Fibroblast of lung (primary cell): Measurements from ENCODE around the gene HIRA. TPM values are rescaled to one million over a fixed set of nuclear protein-coding genes. Genes with fewer than 3 reads are reported as not detected.

Experiments used
- DNase-seq, 2 donors: peaks; one replicate each; pipeline versions ENCODE4 v3.0.0 to v3.0.0-alpha.2; 2010; ENCODE audit warnings: low read depth in 2 of 2
- H2AFZ ChIP-seq: 2 replicates; pipeline ENCODE4 v1.5.1; 2012; ENCODE audit warnings: low read length, control low read depth, inconsistent platforms
- H3K27ac ChIP-seq: 2 replicates; pipeline ENCODE4 v1.5.1; 2011; ENCODE audit warnings: low read length, control low read depth; ENCODE audit not compliant: insufficient read depth
- H3K27me3 ChIP-seq: 2 replicates; pipeline ENCODE4 v1.5.1; 2011; ENCODE audit warnings: mild to moderate bottlenecking, low read length; ENCODE audit not compliant: control insufficient read depth, insufficient read depth
- H3K36me3 ChIP-seq: 2 replicates; pipeline ENCODE4 v1.5.1; 2011; ENCODE audit warnings: low read length; ENCODE audit not compliant: control insufficient read depth, insufficient read depth
- H3K4me1 ChIP-seq: 2 replicates; pipeline ENCODE4 v1.5.1; 2011; ENCODE audit warnings: low read length; ENCODE audit not compliant: control insufficient read depth, insufficient read depth; ENCODE audit errors: extremely low read depth
- H3K4me2 ChIP-seq: 2 replicates; pipeline ENCODE4 v1.5.1; 2011; ENCODE audit warnings: low read length, control low read depth; ENCODE audit not compliant: insufficient read depth; ENCODE audit errors: extremely low read depth
- H3K4me3 ChIP-seq, 4 experiments: fragments of 200-600 bp in 1 of 4; sonication (generic) in 1 of 4; replicated peaks in 1 of 4; 2 replicates each; pipeline ENCODE4 v1.5.1; 2011 to 2016; ENCODE audit warnings: low read length in 4 of 4, low read depth in 3 of 4, mild to moderate bottlenecking in 3 of 4, control low read depth in 2 of 4, inconsistent platforms in 1 of 4, mixed read lengths in 1 of 4; ENCODE audit not compliant: insufficient read depth in 1 of 4; ENCODE audit errors: control extremely low read depth in 1 of 4
- H3K79me2 ChIP-seq: 2 replicates; pipeline ENCODE4 v1.5.1; 2012; ENCODE audit warnings: mild to moderate bottlenecking, low read length, inconsistent platforms; ENCODE audit not compliant: control insufficient read depth, insufficient read depth
- H3K9ac ChIP-seq: 2 replicates; pipeline ENCODE4 v1.5.1; 2011; ENCODE audit warnings: mild to moderate bottlenecking, low read length, control low read depth; ENCODE audit not compliant: insufficient read depth
- H3K9me3 ChIP-seq: 2 replicates; pipeline ENCODE4 v1.5.1; 2012; ENCODE audit warnings: low read depth, low read length; ENCODE audit not compliant: control insufficient read depth, insufficient read depth
- H4K20me1 ChIP-seq: 2 replicates; pipeline ENCODE4 v1.5.1; 2011; ENCODE audit warnings: low read length; ENCODE audit not compliant: control insufficient read depth, insufficient read depth; ENCODE audit errors: extremely low read depth
- CTCF ChIP-seq, 2 donors: IDR thresholded peaks in 1 of 2; conservative IDR thresholded peaks in 1 of 2; 1 replicate in 1 of 2; 2 replicates in 1 of 2; pipeline ENCODE4 v1.5.1; 2011 to 2012; ENCODE audit warnings: low read length in 2 of 2, control low read depth in 1 of 2, inconsistent platforms in 1 of 2, low read depth in 1 of 2, mild to moderate bottlenecking in 1 of 2
- EZH2 ChIP-seq: IDR thresholded peaks from 2 replicates; pipeline ENCODE4 v1.5.1; 2012; ENCODE audit warnings: low read length, control low read depth, mild to moderate bottlenecking; ENCODE audit errors: missing control alignments
- polyA plus RNA-seq, 2 donors: library from polyadenylated mRNA; depleted of rRNA in 1 of 2; stranded (reverse) in 1 of 2; unstranded in 1 of 2; fragments of >200 nt; gene quantifications; 2 replicates each; pipeline ENCODE4 v1.2.1, GENCODE V29; 2011 to 2012; ENCODE audit warnings: missing spikeins in 1 of 2
- total RNA-seq: library from RNA; depleted of rRNA; stranded (reverse); fragments of >200 nt; gene quantifications from 2 replicates; pipeline ENCODE4 v1.2.1, GENCODE V29; 2014

Gene HIRA
- total and polyA plus RNA-seq, 2 donors (not counting 1 experiment from before 2014, with no cell fraction given) = 19.2 to 20.5 TPM

GRCh38 chr22:19464546-19464945, 33.0 kb upstream of the HIRA start:
- peaks cover 21% of the 10 kb centered on the region for H3K36me3 ChIP-seq

GRCh38 chr22:19463491-19464469, 32.2 kb upstream of the HIRA start:
- H3K4me2 ChIP-seq = peak overlapping the region; percentile 32
- TF ChIP-seq CTCF (conservative IDR thresholded peaks at IDR 0.05 in 1 of 2, IDR thresholded peaks at IDR 0.05 in 1 of 2; ENCODE audit: low read depth in 1 of 2, low read length in 2 of 2) (no peak), EZH2 (no peak)

More at GRCh38 chr22:19464546-19464945, 33.0 kb upstream of the HIRA start:
- no peak overlapping the region for H3K27ac ChIP-seq
- no peak overlapping the region for H3K4me2 ChIP-seq
- no peaks in the 10 kb centered on the region for H3K79me2 ChIP-seq
- no peak overlapping the region for H3K4me3 ChIP-seq
- no peak for TF ChIP-seq EZH2
- TF ChIP-seq CTCF (conservative IDR thresholded peaks at IDR 0.05 in 1 of 2, IDR thresholded peaks at IDR 0.05 in 1 of 2; ENCODE audit: low read depth in 1 of 2, low read length in 2 of 2) = no peak
- no peaks in the 10 kb centered on the region for H4K20me1 ChIP-seq
- DNase-seq = no peak
- no peak overlapping the region for H2AFZ ChIP-seq
- no peaks in the 10 kb centered on the region for H3K27me3 ChIP-seq
- H3K4me1 ChIP-seq = peaks cover 7% of the 10 kb centered on the region
- no peak overlapping the region for H3K9ac ChIP-seq
- H3K9me3 ChIP-seq = no peaks in the 10 kb centered on the region

GRCh38 chr22:19463008-19463407, 31.5 kb upstream of the HIRA start:
- no peak overlapping the region for H2AFZ ChIP-seq
- no peak overlapping the region for H3K9ac ChIP-seq
- no peaks in the 10 kb centered on the region for H3K79me2 ChIP-seq
- no peaks in the 10 kb centered on the region for H3K27me3 ChIP-seq
- H3K4me2 ChIP-seq = no peak overlapping the region
- no peak for TF ChIP-seq CTCF (conservative IDR thresholded peaks at IDR 0.05 in 1 of 2, IDR thresholded peaks at IDR 0.05 in 1 of 2; ENCODE audit: low read depth in 1 of 2, low read length in 2 of 2)
- no peak for TF ChIP-seq EZH2
- H4K20me1 ChIP-seq = no peaks in the 10 kb centered on the region
- peaks cover 7% of the 10 kb centered on the region for H3K4me1 ChIP-seq
- no peak overlapping the region for H3K27ac ChIP-seq
- no peak for DNase-seq
- no peak overlapping the region for H3K4me3 ChIP-seq
- no peaks in the 10 kb centered on the region for H3K9me3 ChIP-seq
- peaks cover 16% of the 10 kb centered on the region for H3K36me3 ChIP-seq

More at GRCh38 chr22:19463491-19464469, 32.2 kb upstream of the HIRA start:
- peak in 1 of 2 donors; percentile 52 for DNase-seq
- H3K79me2 ChIP-seq = no peaks in the 10 kb centered on the region
- H2AFZ ChIP-seq = no peak overlapping the region
- peaks cover 19% of the 10 kb centered on the region for H3K36me3 ChIP-seq
- no peaks in the 10 kb centered on the region for H3K9me3 ChIP-seq
- H3K4me3 ChIP-seq = no peak overlapping the region
- no peaks in the 10 kb centered on the region for H3K27me3 ChIP-seq
- H3K27ac ChIP-seq = peak overlapping the region; percentile 13
- no peaks in the 10 kb centered on the region for H4K20me1 ChIP-seq
- H3K4me1 ChIP-seq = peaks cover 7% of the 10 kb centered on the region
- H3K9ac ChIP-seq = no peak overlapping the region
